Measurements from ENCODE around the gene RNF19B. TPM values are rescaled to one million over a fixed set of nuclear protein-coding genes. Genes with fewer than 3 reads are reported as not detected.

RNF19B gene
- total RNA-seq, 1 donor from 2014 or later = 29.7 TPM

DNA sequence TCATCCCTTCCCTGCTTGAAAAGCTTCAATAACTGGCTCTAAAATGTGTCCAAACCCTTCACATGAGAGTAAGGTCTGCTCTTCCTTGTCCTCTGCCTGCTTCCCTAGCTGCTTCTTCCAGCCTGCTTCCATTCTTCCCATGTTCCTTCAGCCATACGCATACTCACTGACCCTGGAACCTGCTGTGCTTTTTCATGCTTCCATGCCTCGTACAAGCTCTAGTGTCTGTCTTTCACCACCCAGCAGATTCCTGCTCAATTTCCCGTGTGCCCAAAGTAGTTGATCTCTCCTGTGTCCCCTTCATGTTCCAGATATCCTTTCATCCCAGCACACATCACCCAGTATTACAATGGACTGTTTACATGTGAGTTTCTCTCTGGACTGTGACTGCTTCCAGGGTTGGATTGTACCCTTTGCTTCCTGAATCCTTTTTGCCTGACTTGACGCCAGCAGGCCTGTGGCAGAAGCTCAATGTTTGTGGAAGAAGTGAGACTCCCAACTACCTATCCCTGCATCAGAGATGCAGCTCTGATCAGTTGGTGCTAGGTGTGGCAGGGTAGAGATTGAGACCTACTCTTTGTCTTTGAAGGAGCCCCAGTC is 35.9 kb upstream of the RNF19B start:
- no peaks in the 10 kb centered on the region for H3K36me3 ChIP-seq (ENCODE audit: insufficient read depth, low read length)
- no peak for FAIRE-seq
- H3K36me3 Mint-ChIP-seq (ENCODE audit: low read depth, unreplicated experiment) = peaks cover 4% of the 10 kb centered on the region

GRCh38 chr1:32998997-32999396 is 34.4 kb upstream of the RNF19B start:
- H3K27ac Mint-ChIP-seq (ENCODE audit: unreplicated experiment) = no peak overlapping the region
- FAIRE-seq = no peak
- H3K4me1 ChIP-seq (ENCODE audit: insufficient read depth, low read length) = peaks cover 22% of the 10 kb centered on the region
- no peaks in the 10 kb centered on the region for H3K79me2 ChIP-seq (ENCODE audit: insufficient read depth, low read length)
- no peaks in the 10 kb centered on the region for H3K36me3 ChIP-seq (ENCODE audit: insufficient read depth, low read length)
- peaks cover 4% of the 10 kb centered on the region for H3K36me3 Mint-ChIP-seq (ENCODE audit: low read depth, unreplicated experiment)
- H3K4me3 ChIP-seq (ENCODE audit: insufficient read depth, low read depth, low read length) = no peak overlapping the region
- no peak overlapping the region for H2AFZ ChIP-seq (ENCODE audit: low read depth, low read length)
- H3K27me3 Mint-ChIP-seq (ENCODE audit: low read depth, unreplicated experiment) = no peaks in the 10 kb centered on the region
- no peaks in the 10 kb centered on the region for H4K20me1 ChIP-seq (ENCODE audit: insufficient read depth, low read length)
- H3K9ac ChIP-seq (ENCODE audit: low read length) = no peak overlapping the region
- H3K4me1 Mint-ChIP-seq (ENCODE audit: low read depth, unreplicated experiment) = peaks cover 25% of the 10 kb centered on the region
- no peaks in the 10 kb centered on the region for H3K27me3 ChIP-seq (ENCODE audit: insufficient read depth, low read length)
- no peaks in the 10 kb centered on the region for H3K9me3 Mint-ChIP-seq (ENCODE audit: unreplicated experiment)
- no peak for DNase-seq (ENCODE audit: low read depth)
- no peaks in the 10 kb centered on the region for H3K9me3 ChIP-seq (ENCODE audit: insufficient read depth, low read depth, low read length)
- H3K27ac ChIP-seq (ENCODE audit: low read depth, low read length) = peak overlapping the region; percentile 97
- H3K4me2 ChIP-seq (ENCODE audit: low read length) = no peak overlapping the region
- TF ChIP-seq, protein P1, sequence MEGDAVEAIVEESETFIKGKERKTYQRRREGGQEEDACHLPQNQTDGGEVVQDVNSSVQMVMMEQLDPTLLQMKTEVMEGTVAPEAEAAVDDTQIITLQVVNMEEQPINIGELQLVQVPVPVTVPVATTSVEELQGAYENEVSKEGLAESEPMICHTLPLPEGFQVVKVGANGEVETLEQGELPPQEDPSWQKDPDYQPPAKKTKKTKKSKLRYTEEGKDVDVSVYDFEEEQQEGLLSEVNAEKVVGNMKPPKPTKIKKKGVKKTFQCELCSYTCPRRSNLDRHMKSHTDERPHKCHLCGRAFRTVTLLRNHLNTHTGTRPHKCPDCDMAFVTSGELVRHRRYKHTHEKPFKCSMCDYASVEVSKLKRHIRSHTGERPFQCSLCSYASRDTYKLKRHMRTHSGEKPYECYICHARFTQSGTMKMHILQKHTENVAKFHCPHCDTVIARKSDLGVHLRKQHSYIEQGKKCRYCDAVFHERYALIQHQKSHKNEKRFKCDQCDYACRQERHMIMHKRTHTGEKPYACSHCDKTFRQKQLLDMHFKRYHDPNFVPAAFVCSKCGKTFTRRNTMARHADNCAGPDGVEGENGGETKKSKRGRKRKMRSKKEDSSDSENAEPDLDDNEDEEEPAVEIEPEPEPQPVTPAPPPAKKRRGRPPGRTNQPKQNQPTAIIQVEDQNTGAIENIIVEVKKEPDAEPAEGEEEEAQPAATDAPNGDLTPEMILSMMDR (IDR thresholded peaks at IDR 0.05; ENCODE audit: insufficient read depth, low read depth, low read length) = no peak
- TF ChIP-seq EZH2 (IDR thresholded peaks at IDR 0.05; ENCODE audit: insufficient read depth, low read length) = no peak
- H3K4me3 Mint-ChIP-seq (ENCODE audit: unreplicated experiment) = no peak overlapping the region

More for the DNA sequence above, 35.9 kb upstream of the RNF19B start:
- TF ChIP-seq EZH2 (IDR thresholded peaks at IDR 0.05; ENCODE audit: insufficient read depth, low read length) = no peak
- TF ChIP-seq, protein P1 (IDR thresholded peaks at IDR 0.05; ENCODE audit: insufficient read depth, low read depth, low read length) = no peak
- Mint-ChIP-seq H3K4me3 (ENCODE audit: unreplicated experiment) (no peak overlapping the region), H3K27ac (ENCODE audit: unreplicated experiment) (no peak overlapping the region), H3K27me3 (ENCODE audit: low read depth, unreplicated experiment) (no peaks in the 10 kb centered on the region), H3K9me3 (ENCODE audit: unreplicated experiment) (no peaks in the 10 kb centered on the region), H3K4me1 (ENCODE audit: low read depth, unreplicated experiment) (peaks cover 36% of the 10 kb centered on the region)
- no peak for DNase-seq (ENCODE audit: low read depth)
- no peaks in the 10 kb centered on the region for H4K20me1 ChIP-seq (ENCODE audit: insufficient read depth, low read length)
- no peak overlapping the region for H2AFZ ChIP-seq (ENCODE audit: low read depth, low read length)
- H3K9me3 ChIP-seq (ENCODE audit: insufficient read depth, low read depth, low read length) = no peaks in the 10 kb centered on the region
- no peak overlapping the region for H3K4me2 ChIP-seq (ENCODE audit: low read length)
- H3K4me1 ChIP-seq (ENCODE audit: insufficient read depth, low read length) = peaks cover 33% of the 10 kb centered on the region
- H3K9ac ChIP-seq (ENCODE audit: low read length) = no peak overlapping the region
- H3K27ac ChIP-seq (ENCODE audit: low read depth, low read length) = no peak overlapping the region
- H3K4me3 ChIP-seq (ENCODE audit: insufficient read depth, low read depth, low read length) = no peak overlapping the region
- no peaks in the 10 kb centered on the region for H3K27me3 ChIP-seq (ENCODE audit: insufficient read depth, low read length)
- no peaks in the 10 kb centered on the region for H3K79me2 ChIP-seq (ENCODE audit: insufficient read depth, low read length)

DNA sequence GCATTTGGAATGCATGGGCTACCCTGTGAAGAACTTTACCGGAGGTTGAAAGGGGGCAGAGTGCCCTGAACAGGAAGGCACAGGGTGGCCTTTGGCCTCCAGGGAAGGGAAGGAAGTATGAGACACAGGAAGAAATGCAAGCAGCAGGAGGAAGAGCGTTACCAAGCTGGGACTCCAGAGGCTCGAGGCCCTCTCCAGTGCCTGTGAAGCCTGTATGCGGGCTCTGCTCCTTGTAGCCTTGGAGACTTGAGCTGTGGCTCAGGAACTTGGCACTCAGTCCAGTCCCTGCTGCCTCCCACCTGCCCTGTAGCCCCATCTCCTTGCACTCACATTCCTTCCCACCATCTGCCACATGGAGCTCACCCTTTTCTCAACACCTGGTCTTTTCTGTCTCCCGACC is 33.5 kb upstream of the RNF19B start:
- no peaks in the 10 kb centered on the region for H3K9me3 Mint-ChIP-seq (ENCODE audit: unreplicated experiment)
- peak overlapping the region; percentile 97 for H3K27ac ChIP-seq (ENCODE audit: low read depth, low read length)
- no peaks in the 10 kb centered on the region for H3K79me2 ChIP-seq (ENCODE audit: insufficient read depth, low read length)
- H3K4me2 ChIP-seq (ENCODE audit: low read length) = peak overlapping the region; percentile 59
- H3K4me1 Mint-ChIP-seq (ENCODE audit: low read depth, unreplicated experiment) = peaks cover 24% of the 10 kb centered on the region
- no peaks in the 10 kb centered on the region for H3K36me3 ChIP-seq (ENCODE audit: insufficient read depth, low read length)
- peak overlapping the region; percentile 78 for H3K27ac Mint-ChIP-seq (ENCODE audit: unreplicated experiment)
- no peaks in the 10 kb centered on the region for H4K20me1 ChIP-seq (ENCODE audit: insufficient read depth, low read length)
- no peak overlapping the region for H3K4me3 Mint-ChIP-seq (ENCODE audit: unreplicated experiment)
- no peaks in the 10 kb centered on the region for H3K27me3 ChIP-seq (ENCODE audit: insufficient read depth, low read length)
- DNase-seq (ENCODE audit: low read depth) (no peak), FAIRE-seq (no peak)
- TF ChIP-seq, protein P1 (IDR thresholded peaks at IDR 0.05; ENCODE audit: insufficient read depth, low read depth, low read length) = no peak
- TF ChIP-seq EZH2 (IDR thresholded peaks at IDR 0.05; ENCODE audit: insufficient read depth, low read length) = no peak
- no peaks in the 10 kb centered on the region for H3K27me3 Mint-ChIP-seq (ENCODE audit: low read depth, unreplicated experiment)
- H3K36me3 Mint-ChIP-seq (ENCODE audit: low read depth, unreplicated experiment) = peaks cover 4% of the 10 kb centered on the region
- peak overlapping the region; percentile 6 for H3K4me3 ChIP-seq (ENCODE audit: insufficient read depth, low read depth, low read length)
- no peak overlapping the region for H2AFZ ChIP-seq (ENCODE audit: low read depth, low read length)
- H3K4me1 ChIP-seq (ENCODE audit: insufficient read depth, low read length) = peaks cover 22% of the 10 kb centered on the region
- peak overlapping the region; percentile 81 for H3K9ac ChIP-seq (ENCODE audit: low read length)
- no peaks in the 10 kb centered on the region for H3K9me3 ChIP-seq (ENCODE audit: insufficient read depth, low read depth, low read length)
